H9 (cell line): ENCODE results near the gene GPX5. TPM values are rescaled to one million over a fixed set of nuclear protein-coding genes. Genes with fewer than 3 reads are reported as not detected.

ENCODE experiments used
- DNase-seq: peaks from one replicate; pipeline ENCODE4 v3.0.0-alpha.2; 2017
- H2AFZ ChIP-seq: one replicate; pipeline ENCODE4 v1.6.1; 2013; ENCODE audit warnings: mild to moderate bottlenecking, low read length, control low read depth, moderate library complexity
- H2AK5ac ChIP-seq: 2 replicates; pipeline ENCODE4 v1.6.1; 2013; ENCODE audit warnings: low read length, control low read depth, mixed read lengths; ENCODE audit not compliant: insufficient read length
- H2BK120ac ChIP-seq: one replicate; pipeline ENCODE4 v1.6.1; 2013; ENCODE audit warnings: low read depth, mild to moderate bottlenecking, low read length, control low read depth, inconsistent platforms; ENCODE audit not compliant: poor library complexity, severe bottlenecking
- H2BK12ac ChIP-seq: 2 replicates; pipeline ENCODE4 v1.6.1; 2013; ENCODE audit warnings: low read length, control low read depth, mixed read lengths, low read depth; ENCODE audit not compliant: insufficient read length
- H2BK15ac ChIP-seq: 2 replicates; pipeline ENCODE4 v1.6.1; 2013; ENCODE audit warnings: low read depth, low read length, control low read depth
- H2BK20ac ChIP-seq: one replicate; pipeline ENCODE4 v1.6.1; 2013; ENCODE audit warnings: low read depth, mild to moderate bottlenecking, low read length, control low read depth, inconsistent platforms; ENCODE audit not compliant: poor library complexity, severe bottlenecking
- H2BK5ac ChIP-seq: 2 replicates; pipeline ENCODE4 v1.6.1; 2013; ENCODE audit warnings: low read length, control low read depth, mixed read lengths; ENCODE audit not compliant: insufficient read length
- H3K14ac ChIP-seq: 2 replicates; pipeline ENCODE4 v1.6.1; 2013; ENCODE audit warnings: low read length, control low read depth; ENCODE audit not compliant: insufficient read depth
- H3K18ac ChIP-seq: 2 replicates; pipeline ENCODE4 v1.6.1; 2013; ENCODE audit warnings: low read depth, mild to moderate bottlenecking, mixed read lengths, low read length, control low read depth; ENCODE audit not compliant: insufficient read length
- H3K23ac ChIP-seq: 2 replicates; pipeline ENCODE4 v1.6.1; 2013; ENCODE audit warnings: low read length, control low read depth, mixed read lengths, low read depth; ENCODE audit not compliant: insufficient read length
- H3K23me2 ChIP-seq: 2 replicates; pipeline ENCODE4 v1.6.1; 2013; ENCODE audit warnings: low read depth, mild to moderate bottlenecking, mixed read lengths, low read length, control low read depth; ENCODE audit not compliant: insufficient read length, poor library complexity, severe bottlenecking
- H3K27ac ChIP-seq: 2 replicates; pipeline ENCODE4 v1.5.1; 2013; ENCODE audit warnings: low read length, control low read depth, mixed read lengths, low read depth; ENCODE audit not compliant: insufficient read length
- H3K27me3 ChIP-seq: 2 replicates; pipeline ENCODE4 v1.6.1; 2013; ENCODE audit warnings: low read length, control low read depth, inconsistent platforms; ENCODE audit not compliant: insufficient read depth
- H3K4ac ChIP-seq: 2 replicates; pipeline ENCODE4 v1.6.1; 2013; ENCODE audit warnings: low read depth, mild to moderate bottlenecking, control low read depth, inconsistent platforms, low read length, moderate library complexity
- H3K4me1 ChIP-seq: 2 replicates; pipeline ENCODE4 v1.6.1; 2013; ENCODE audit warnings: low read length, control low read depth, inconsistent platforms; ENCODE audit not compliant: insufficient read depth
- H3K4me2 ChIP-seq: 2 replicates; pipeline ENCODE4 v1.6.1; 2013; ENCODE audit warnings: low read length, control low read depth, mixed read lengths; ENCODE audit not compliant: insufficient read length, insufficient read depth
- H3K56ac ChIP-seq: 2 replicates; pipeline ENCODE4 v1.6.1; 2013; ENCODE audit warnings: low read depth, mild to moderate bottlenecking, mixed read lengths, low read length, control low read depth; ENCODE audit not compliant: insufficient read length
- H3K79me1 ChIP-seq: 2 replicates; pipeline ENCODE4 v1.6.1; 2013; ENCODE audit warnings: low read depth, mild to moderate bottlenecking, moderate library complexity, low read length, control low read depth, inconsistent platforms; ENCODE audit not compliant: insufficient read depth, poor library complexity, severe bottlenecking
- H3K79me2 ChIP-seq: 2 replicates; pipeline ENCODE4 v1.6.1; 2013; ENCODE audit warnings: low read length, control low read depth, inconsistent platforms; ENCODE audit not compliant: insufficient read depth
- H3K9ac ChIP-seq: 2 replicates; pipeline ENCODE4 v1.6.1; 2013; ENCODE audit warnings: low read length, control low read depth, mixed read lengths; ENCODE audit not compliant: insufficient read length; ENCODE audit errors: extremely low read depth
- H3K9me3 ChIP-seq: one replicate; pipeline ENCODE4 v1.6.1; 2013; ENCODE audit warnings: low read depth, low read length, inconsistent platforms; ENCODE audit not compliant: control insufficient read depth
- H3T11ph ChIP-seq: one replicate; pipeline ENCODE4 v1.6.1; 2013; ENCODE audit warnings: mild to moderate bottlenecking, low read length, control low read depth, inconsistent platforms
- H4K20me1 ChIP-seq: one replicate; pipeline ENCODE4 v1.6.1; 2013; ENCODE audit not compliant: control insufficient read depth, insufficient read length, insufficient read depth
- H4K5ac ChIP-seq: 2 replicates; pipeline ENCODE4 v1.6.1; 2013; ENCODE audit warnings: low read depth, mild to moderate bottlenecking, mixed read lengths, low read length, control low read depth; ENCODE audit not compliant: insufficient read length
- H4K8ac ChIP-seq: replicated peaks from 2 replicates; pipeline ENCODE4 v1.6.1; 2013; ENCODE audit warnings: low read length, control low read depth, mixed read lengths, low read depth; ENCODE audit not compliant: insufficient read length
- H4K91ac ChIP-seq: 2 replicates; pipeline ENCODE4 v1.6.1; 2013; ENCODE audit warnings: low read depth, mild to moderate bottlenecking, moderate library complexity, mixed read lengths, low read length, control low read depth; ENCODE audit not compliant: insufficient read length
- H3K27ac Mint-ChIP-seq, 3 experiments: 2 replicates in 2 of 3; 3 replicates in 1 of 3; pipeline ENCODE4 v1.8.0; 2020 to 2021; ENCODE audit warnings: mixed read lengths in 3 of 3, mild to moderate bottlenecking in 1 of 3, moderate library complexity in 1 of 3
- H3K27me3 Mint-ChIP-seq: 2 replicates; pipeline ENCODE4 v1.8.0; 2021; ENCODE audit warnings: low read depth, mild to moderate bottlenecking, moderate library complexity, mixed read lengths
- H3K36me3 Mint-ChIP-seq, 3 experiments: 2 replicates in 2 of 3; 3 replicates in 1 of 3; pipeline ENCODE4 v1.8.0; 2020 to 2021; ENCODE audit warnings: low read depth in 3 of 3, mixed read lengths in 3 of 3; ENCODE audit not compliant: insufficient read depth in 1 of 3
- H3K4me1 Mint-ChIP-seq, 2 experiments: 2 replicates each; pipeline ENCODE4 v1.8.0; 2020; ENCODE audit warnings: mixed read lengths in 2 of 2
- H3K4me3 Mint-ChIP-seq, 2 experiments: 2 replicates in 1 of 2; 3 replicates in 1 of 2; pipeline ENCODE4 v1.8.0; 2020 to 2021; ENCODE audit warnings: mild to moderate bottlenecking in 2 of 2, mixed read lengths in 2 of 2, moderate library complexity in 1 of 2
- H3K9me3 Mint-ChIP-seq, 2 experiments: 2 replicates in 1 of 2; 3 replicates in 1 of 2; pipeline ENCODE4 v1.8.0; 2020; ENCODE audit warnings: mild to moderate bottlenecking in 2 of 2, mixed read lengths in 2 of 2, moderate library complexity in 1 of 2
- CTCF ChIP-seq: fragments of 200-600 bp; sonication (generic); conservative IDR thresholded peaks from 3 replicates; pipeline ENCODE4 v1.8.0; 2021; ENCODE audit warnings: antibody characterized with exemption, mild to moderate bottlenecking
- WGBS: extraction: QIAGEN DNeasy Blood & Tissue Kit; methylation state at CpG from one replicate; pipeline ENCODE4 v1.1.7; 2013; ENCODE audit warnings: missing lambda C conversion rate, low lambda C conversion rate, mixed read lengths; ENCODE audit not compliant: insufficient read length; ENCODE audit errors: extremely low coverage; 5-methylcytosine and 5-hydroxymethylcytosine counted together
- total RNA-seq: library from RNA; stranded (reverse); gene quantifications from 2 replicates; pipeline ENCODE4 v1.2.1, GENCODE V29; 2021

Gene GPX5
- total RNA-seq, 1 experiment from 2014 or later: not detected

- H3K18ac ChIP-seq: no peak overlapping the region
- peaks cover 6% of the 10 kb centered on the region for H3K27me3 Mint-ChIP-seq
- H2BK120ac ChIP-seq: no peak overlapping the region
- H3K23ac ChIP-seq: no peak overlapping the region
- H3K4me2 ChIP-seq: no peak overlapping the region
- H3K27ac ChIP-seq: no peak overlapping the region
- no peaks in the 10 kb centered on the region for H3K36me3 Mint-ChIP-seq
- H3K79me2 ChIP-seq: no peaks in the 10 kb centered on the region
- no peak overlapping the region for H4K91ac ChIP-seq
- H4K20me1 ChIP-seq: no peaks in the 10 kb centered on the region
- no peaks in the 10 kb centered on the region for H3K4me1 ChIP-seq
- no peaks in the 10 kb centered on the region for H3K79me1 ChIP-seq
- no peak overlapping the region for H3K27ac Mint-ChIP-seq
- no peak overlapping the region for H3K4ac ChIP-seq
- no peaks in the 10 kb centered on the region for H3K9me3 Mint-ChIP-seq
- no CpG with 5 or more reads among the region's 3 CpGs for WGBS
- H2AK5ac ChIP-seq: no peak overlapping the region
- no peak for TF ChIP-seq CTCF
- no peak overlapping the region for H3K4me3 Mint-ChIP-seq
- peaks cover 7 to 13% of the 10 kb centered on the region in 2 experiments for H3K4me1 Mint-ChIP-seq
- DNase-seq: no peak
- no peak overlapping the region for H2BK15ac ChIP-seq
- H3K9me3 ChIP-seq: no peaks in the 10 kb centered on the region
- no peak overlapping the region for H3T11ph ChIP-seq
- no peak overlapping the region for H2AFZ ChIP-seq
- H3K23me2 ChIP-seq: peaks cover 12% of the 10 kb centered on the region
- H2BK5ac ChIP-seq: no peak overlapping the region
- no peak overlapping the region for H4K5ac ChIP-seq
- H3K27me3 ChIP-seq: no peaks in the 10 kb centered on the region
- H4K8ac ChIP-seq: no peak overlapping the region
- H3K9ac ChIP-seq: no peak overlapping the region
- no peak overlapping the region for H3K14ac ChIP-seq
- H3K56ac ChIP-seq: no peak overlapping the region
- H2BK20ac ChIP-seq: no peak overlapping the region
- no peak overlapping the region for H2BK12ac ChIP-seq
These were observed 38.5 kb upstream of the GPX5 start for GRCh38 chr6:28486988-28487742.
